ENCODE results near the gene DPM2. TPM values are rescaled to one million over a fixed set of nuclear protein-coding genes. Genes with fewer than 3 reads are reported as not detected.

DPM2 gene
- total RNA-seq, 1 donor from 2014 or later: 36.8 TPM

DNA sequence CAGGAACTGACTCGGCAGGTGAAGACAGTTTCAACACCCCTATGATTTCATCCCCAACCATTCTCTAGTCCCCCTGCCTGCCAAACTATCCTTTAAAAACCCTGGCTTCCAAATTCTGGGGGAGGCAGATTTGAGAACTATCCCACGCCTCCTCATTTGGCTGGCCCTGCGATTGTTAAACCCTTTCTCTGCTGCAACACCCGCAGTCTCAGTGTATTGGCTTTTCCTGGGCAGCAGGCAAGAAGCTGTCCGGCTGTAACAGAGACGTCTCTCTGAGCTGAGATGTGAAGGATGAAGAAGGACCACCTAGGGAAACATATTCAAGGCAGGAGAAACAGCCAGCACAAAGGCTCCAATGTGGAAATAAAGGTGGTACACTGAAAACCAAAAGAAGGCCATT is 44.8 kb downstream of the DPM2 start:
- TF ChIP-seq, protein P1, sequence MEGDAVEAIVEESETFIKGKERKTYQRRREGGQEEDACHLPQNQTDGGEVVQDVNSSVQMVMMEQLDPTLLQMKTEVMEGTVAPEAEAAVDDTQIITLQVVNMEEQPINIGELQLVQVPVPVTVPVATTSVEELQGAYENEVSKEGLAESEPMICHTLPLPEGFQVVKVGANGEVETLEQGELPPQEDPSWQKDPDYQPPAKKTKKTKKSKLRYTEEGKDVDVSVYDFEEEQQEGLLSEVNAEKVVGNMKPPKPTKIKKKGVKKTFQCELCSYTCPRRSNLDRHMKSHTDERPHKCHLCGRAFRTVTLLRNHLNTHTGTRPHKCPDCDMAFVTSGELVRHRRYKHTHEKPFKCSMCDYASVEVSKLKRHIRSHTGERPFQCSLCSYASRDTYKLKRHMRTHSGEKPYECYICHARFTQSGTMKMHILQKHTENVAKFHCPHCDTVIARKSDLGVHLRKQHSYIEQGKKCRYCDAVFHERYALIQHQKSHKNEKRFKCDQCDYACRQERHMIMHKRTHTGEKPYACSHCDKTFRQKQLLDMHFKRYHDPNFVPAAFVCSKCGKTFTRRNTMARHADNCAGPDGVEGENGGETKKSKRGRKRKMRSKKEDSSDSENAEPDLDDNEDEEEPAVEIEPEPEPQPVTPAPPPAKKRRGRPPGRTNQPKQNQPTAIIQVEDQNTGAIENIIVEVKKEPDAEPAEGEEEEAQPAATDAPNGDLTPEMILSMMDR (IDR thresholded peaks at IDR 0.05; ENCODE audit: unreplicated experiment): no peak
- no peak for DNase-seq (ENCODE audit: low spot score in 2 of 2, unreplicated experiment in 2 of 2)
- Mint-ChIP-seq H3K4me3 (no peak overlapping the region), H3K27ac (no peak overlapping the region), H3K9me3 (peaks cover 30% of the 10 kb centered on the region), H3K36me3 (peaks cover 67% of the 10 kb centered on the region), H3K4me1 (peaks cover 6% of the 10 kb centered on the region), H3K27me3 (ENCODE audit: low read depth) (no peaks in the 10 kb centered on the region)

DNA sequence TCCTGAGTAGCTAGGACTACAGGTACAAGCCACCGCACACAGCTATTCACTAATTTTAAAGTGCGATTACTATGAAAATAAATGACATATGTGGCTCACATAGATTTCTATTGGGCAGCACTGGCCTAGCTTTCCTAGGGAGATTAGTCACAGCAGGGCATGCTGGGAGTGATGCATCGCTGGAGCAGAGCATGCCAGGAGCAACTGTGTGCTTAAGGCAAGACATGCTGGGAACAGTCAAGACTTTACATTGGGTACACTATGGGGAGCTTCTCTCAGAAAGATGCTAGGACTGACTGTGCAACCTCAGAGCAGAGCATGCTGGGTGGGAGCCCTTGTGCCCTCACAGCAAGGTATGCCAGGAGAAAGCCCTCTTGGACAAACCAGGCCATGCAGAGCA is 47.6 kb downstream of the DPM2 start:
- DNase-seq (ENCODE audit: low spot score in 2 of 2, unreplicated experiment in 2 of 2): no peak
- Mint-ChIP-seq H3K36me3 (peaks cover 61% of the 10 kb centered on the region), H3K4me1 (no peaks in the 10 kb centered on the region), H3K4me3 (no peak overlapping the region), H3K27me3 (ENCODE audit: low read depth) (no peaks in the 10 kb centered on the region), H3K27ac (no peak overlapping the region), H3K9me3 (peaks cover 22% of the 10 kb centered on the region)
- TF ChIP-seq, protein P1 (IDR thresholded peaks at IDR 0.05; ENCODE audit: unreplicated experiment): no peak

DNA sequence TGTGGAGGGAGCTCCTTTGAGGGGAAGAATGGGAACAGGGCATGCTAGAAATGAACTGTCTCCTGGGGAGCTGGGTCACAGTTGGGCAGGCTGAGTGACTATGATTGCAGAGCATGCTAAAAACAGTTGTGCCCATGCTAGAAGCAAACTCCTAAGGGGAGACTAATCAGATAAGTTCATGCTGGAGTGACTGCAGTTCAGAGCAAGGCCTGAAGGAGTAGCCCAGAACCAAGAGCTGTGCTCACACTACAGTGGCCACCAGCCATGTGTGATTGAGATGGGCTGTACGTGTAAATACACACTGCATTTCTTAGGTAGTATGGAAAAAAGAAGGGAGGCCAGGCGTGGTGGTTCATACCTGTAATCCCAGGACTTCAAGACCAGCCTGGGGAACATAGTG is 49.9 kb downstream of the DPM2 start:
- Mint-ChIP-seq H3K4me3 (no peak overlapping the region), H3K4me1 (no peaks in the 10 kb centered on the region), H3K27me3 (ENCODE audit: low read depth) (no peaks in the 10 kb centered on the region), H3K36me3 (peaks cover 40% of the 10 kb centered on the region), H3K27ac (no peak overlapping the region), H3K9me3 (peaks cover 5% of the 10 kb centered on the region)
- DNase-seq (ENCODE audit: low spot score in 2 of 2, unreplicated experiment in 2 of 2): no peak
- TF ChIP-seq, protein P1 (IDR thresholded peaks at IDR 0.05; ENCODE audit: unreplicated experiment): peak; percentile 24

DNA sequence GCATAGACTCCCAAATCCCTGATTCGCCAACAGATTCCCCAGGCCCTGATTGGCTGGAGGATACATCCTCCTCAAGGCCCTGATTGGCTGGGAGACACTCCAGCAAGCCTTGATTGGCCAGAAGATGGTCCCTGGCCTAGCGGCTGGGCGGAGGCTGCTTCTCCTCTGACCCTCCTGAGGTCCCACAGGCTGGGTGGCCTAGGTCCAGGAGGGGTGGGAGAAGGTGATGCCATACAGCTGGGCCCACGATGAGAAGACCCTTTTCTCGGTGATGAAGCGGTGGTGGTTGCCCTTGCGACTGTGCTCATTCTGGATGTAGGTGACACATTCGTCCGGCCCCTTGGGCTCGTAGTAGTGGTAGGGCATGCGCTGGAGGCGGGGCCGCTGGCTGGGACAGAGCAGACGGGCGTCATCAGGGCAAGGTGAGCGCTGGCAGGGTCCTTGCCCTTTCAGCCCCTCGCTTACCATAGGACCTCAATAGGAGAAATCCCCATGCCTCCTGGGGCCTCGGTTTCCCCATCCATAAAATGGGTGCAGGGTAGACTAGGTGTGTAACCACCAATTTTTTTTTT is 51.2 kb downstream of the DPM2 start:
- H3K4me1 Mint-ChIP-seq: no peaks in the 10 kb centered on the region
- peak overlapping the region; percentile 30 for H3K27ac Mint-ChIP-seq
- H3K9me3 Mint-ChIP-seq: no peaks in the 10 kb centered on the region
- peaks cover 32% of the 10 kb centered on the region for H3K36me3 Mint-ChIP-seq
- TF ChIP-seq, protein P1 (IDR thresholded peaks at IDR 0.05; ENCODE audit: unreplicated experiment): no peak
- no peaks in the 10 kb centered on the region for H3K27me3 Mint-ChIP-seq (ENCODE audit: low read depth)
- no peak overlapping the region for H3K4me3 Mint-ChIP-seq
- DNase-seq (ENCODE audit: low spot score in 2 of 2, unreplicated experiment in 2 of 2): no peak

DNA sequence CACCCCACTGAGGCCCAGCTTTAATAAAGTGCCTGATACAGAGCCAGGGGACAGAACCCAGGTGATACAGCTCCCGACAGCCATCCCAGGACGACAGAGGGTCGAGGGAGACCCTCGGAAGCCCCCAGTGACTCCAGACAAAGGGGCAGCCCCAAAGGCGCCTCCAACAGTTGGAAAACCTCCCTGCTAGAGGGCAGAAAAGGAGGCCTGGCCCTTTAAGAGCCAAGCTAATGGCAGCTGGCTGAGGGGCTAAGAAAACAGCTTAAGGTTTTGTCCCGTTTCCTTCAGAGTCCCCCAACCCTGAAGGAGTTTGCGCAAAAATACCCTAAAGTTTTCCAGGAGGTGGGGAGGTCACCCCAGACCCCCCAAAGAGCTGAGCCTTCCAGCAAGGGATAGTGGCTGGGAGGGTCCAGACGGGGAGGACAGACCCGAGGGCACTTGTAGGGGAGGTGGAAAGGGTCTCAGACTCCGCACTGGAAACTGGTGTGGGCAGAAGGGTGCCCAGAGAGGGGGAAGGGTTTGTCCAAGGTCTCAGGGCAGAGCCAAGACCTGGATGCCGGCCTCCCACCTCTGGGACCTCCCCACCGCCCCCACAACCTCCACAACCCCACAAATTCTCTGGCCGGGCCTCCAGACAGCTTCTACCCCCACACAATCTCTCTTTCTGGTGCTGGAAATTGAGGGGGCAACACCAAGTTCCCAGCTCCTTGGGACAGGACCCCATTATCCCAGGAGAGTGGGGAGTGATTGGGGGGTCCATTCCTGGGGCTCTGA is 52.0 kb downstream of the DPM2 start:
- no peak overlapping the region for H3K4me3 Mint-ChIP-seq
- no peak overlapping the region for H3K27ac Mint-ChIP-seq
- no peaks in the 10 kb centered on the region for H3K9me3 Mint-ChIP-seq
- DNase-seq (ENCODE audit: low spot score in 2 of 2, unreplicated experiment in 2 of 2): no peak
- TF ChIP-seq, protein P1 (IDR thresholded peaks at IDR 0.05; ENCODE audit: unreplicated experiment): no peak
- no peaks in the 10 kb centered on the region for H3K27me3 Mint-ChIP-seq (ENCODE audit: low read depth)
- H3K36me3 Mint-ChIP-seq: peaks cover 26% of the 10 kb centered on the region
- no peaks in the 10 kb centered on the region for H3K4me1 Mint-ChIP-seq

Other genes with a start within 250 kb of the DPM2 start
- gene CFAP157, start 230.9 kb downstream of the DPM2 start, total RNA-seq: 0.34 to 0.49 TPM (median 0.41 TPM) in 3 replicates
- gene PTRH1, start 222.2 kb downstream of the DPM2 start, total RNA-seq: 9.4 to 10.3 TPM (median 9.5 TPM) in 3 replicates
- 0.07 TPM in 1 of 3 replicates, not detected in the others for gene TTC16, start 221.8 kb downstream of the DPM2 start, total RNA-seq
- 14.0 to 17.3 TPM (median 15.9 TPM) in 3 replicates for gene TOR2A, start 202.6 kb downstream of the DPM2 start, total RNA-seq
- 3.4 to 3.9 TPM (median 3.7 TPM) in 3 replicates for gene SH2D3C, start 159.2 kb downstream of the DPM2 start, total RNA-seq
- gene CDK9, start 151.8 kb downstream of the DPM2 start, total RNA-seq: 110 to 120 TPM (median 112 TPM) in 3 replicates
- 58.1 to 61.4 TPM (median 58.2 TPM) in 3 replicates for gene FPGS, start 135.0 kb downstream of the DPM2 start, total RNA-seq
- 7.3 to 8.5 TPM (median 8.1 TPM) in 3 replicates for gene ENG, start 83.2 kb downstream of the DPM2 start, total RNA-seq
- 34.4 to 39.4 TPM (median 38.5 TPM) in 3 replicates for gene AK1, start 60.2 kb downstream of the DPM2 start, total RNA-seq
- 34.2 to 37.5 TPM (median 36.2 TPM) in 3 replicates for gene ST6GALNAC6, start 38.3 kb downstream of the DPM2 start, total RNA-seq
- 14.5 to 16.1 TPM (median 15.8 TPM) in 3 replicates for gene ST6GALNAC4, start 20.8 kb downstream of the DPM2 start, total RNA-seq
- 7.6 to 9.0 TPM (median 8.2 TPM) in 3 replicates for gene PIP5KL1, start 7.1 kb downstream of the DPM2 start, total RNA-seq
- 62.8 to 68.8 TPM (median 67.4 TPM) in 3 replicates for gene EEIG1, start 43.1 kb upstream of the DPM2 start, total RNA-seq
- 8.5 to 9.2 TPM (median 8.9 TPM) in 3 replicates for gene NAIF1, start 129.5 kb upstream of the DPM2 start, total RNA-seq
- gene SLC25A25, start 130.4 kb upstream of the DPM2 start, total RNA-seq: 24.2 to 26.4 TPM (median 26.2 TPM) in 3 replicates
- 70.0 to 74.8 TPM (median 72.6 TPM) in 3 replicates for gene PTGES2, start 189.9 kb upstream of the DPM2 start, total RNA-seq
- gene LCN2, start 211.6 kb upstream of the DPM2 start, total RNA-seq: not detected in 3 replicates
- gene BBLN, start 222.4 kb upstream of the DPM2 start, total RNA-seq: 60.7 to 64.4 TPM (median 63.1 TPM) in 3 replicates